Left ventricle myocardium inferior (tissue), 1 donor: ENCODE data around the gene FAM163B. TPM values are rescaled to one million over a fixed set of nuclear protein-coding genes. Genes with fewer than 3 reads are reported as not detected.
A peak's percentile ranks its signal among the peaks of the same experiment; 100 is the strongest.

Source experiments
- DNase-seq: peaks from one replicate; pipeline ENCODE4 v3.0.0-alpha.2; 2020
- H3K27ac ChIP-seq: fragments of 200-600 bp; replicated peaks from 2 replicates; pipeline ENCODE4 v1.8.0; 2021
- H3K27me3 ChIP-seq: fragments of 200-600 bp; 2 replicates; pipeline ENCODE4 v1.8.0; 2021; ENCODE audit warnings: low read depth
- H3K36me3 ChIP-seq: fragments of 200-600 bp; 2 replicates; pipeline ENCODE4 v1.8.0; 2021
- H3K4me1 ChIP-seq: fragments of 200-600 bp; 2 replicates; pipeline ENCODE4 v1.8.0; 2021
- H3K4me3 ChIP-seq: fragments of 200-600 bp; 2 replicates; pipeline ENCODE4 v1.8.0; 2021; ENCODE audit warnings: mild to moderate bottlenecking, moderate library complexity
- H3K9me3 ChIP-seq: fragments of 200-600 bp; replicated peaks from 2 replicates; pipeline ENCODE4 v1.8.0; 2021
- intact Hi-C: fragments of 100-400 bp; cut with micrococcal nuclease; formaldehyde crosslinking; loops from one replicate; pipeline ENCODE4 v1.11.0; 2022
- total RNA-seq: library from RNA; stranded (reverse); fragmentation: NEBNext Ultra II Directional; extraction: Animal tissue kit (Norgen Biotek cat#: 25700); gene quantifications from one replicate; pipeline ENCODE4 v1.2.1, GENCODE V29; 2021
- TF ChIP-seq, protein P1 (sequence below): fragments of 200-600 bp; IDR thresholded peaks from 2 replicates; pipeline ENCODE4 v1.8.0; 2021; ENCODE audit warnings: antibody characterized with exemption, mild to moderate bottlenecking, borderline replicate concordance
- donor health status: DM: no; HTN: yes; CAD: no; lungs with severe emphysema.

The FAM163B gene
- total RNA-seq, 1 donor from 2014 or later: not detected

- TF ChIP-seq, protein P1, sequence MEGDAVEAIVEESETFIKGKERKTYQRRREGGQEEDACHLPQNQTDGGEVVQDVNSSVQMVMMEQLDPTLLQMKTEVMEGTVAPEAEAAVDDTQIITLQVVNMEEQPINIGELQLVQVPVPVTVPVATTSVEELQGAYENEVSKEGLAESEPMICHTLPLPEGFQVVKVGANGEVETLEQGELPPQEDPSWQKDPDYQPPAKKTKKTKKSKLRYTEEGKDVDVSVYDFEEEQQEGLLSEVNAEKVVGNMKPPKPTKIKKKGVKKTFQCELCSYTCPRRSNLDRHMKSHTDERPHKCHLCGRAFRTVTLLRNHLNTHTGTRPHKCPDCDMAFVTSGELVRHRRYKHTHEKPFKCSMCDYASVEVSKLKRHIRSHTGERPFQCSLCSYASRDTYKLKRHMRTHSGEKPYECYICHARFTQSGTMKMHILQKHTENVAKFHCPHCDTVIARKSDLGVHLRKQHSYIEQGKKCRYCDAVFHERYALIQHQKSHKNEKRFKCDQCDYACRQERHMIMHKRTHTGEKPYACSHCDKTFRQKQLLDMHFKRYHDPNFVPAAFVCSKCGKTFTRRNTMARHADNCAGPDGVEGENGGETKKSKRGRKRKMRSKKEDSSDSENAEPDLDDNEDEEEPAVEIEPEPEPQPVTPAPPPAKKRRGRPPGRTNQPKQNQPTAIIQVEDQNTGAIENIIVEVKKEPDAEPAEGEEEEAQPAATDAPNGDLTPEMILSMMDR: no peak
- peak overlapping the region; percentile 57 for H3K27ac ChIP-seq
- H3K36me3 ChIP-seq: no peaks in the 10 kb centered on the region
- intact Hi-C loops: no loop called here
- H3K4me1 ChIP-seq: peaks cover 50% of the 10 kb centered on the region
- DNase-seq: no peak
- H3K27me3 ChIP-seq: no peaks in the 10 kb centered on the region
- H3K9me3 ChIP-seq: no peaks in the 10 kb centered on the region
- peak overlapping the region; percentile 14 for H3K4me3 ChIP-seq
These were observed 46.4 kb downstream of the FAM163B start for GRCh38 chr9:133562611-133563290.

GRCh38 chr9:133561976-133562554 is 47.1 kb downstream of the FAM163B start:
- Histone ChIP-seq H3K36me3 (no peaks in the 10 kb centered on the region), H3K9me3 (no peaks in the 10 kb centered on the region), H3K4me1 (peaks cover 57% of the 10 kb centered on the region), H3K27ac (no peak overlapping the region), H3K27me3 (no peaks in the 10 kb centered on the region), H3K4me3 (no peak overlapping the region)
- no peak for DNase-seq
- TF ChIP-seq, protein P1: no peak
- intact Hi-C loops: no loop called here

DNA sequence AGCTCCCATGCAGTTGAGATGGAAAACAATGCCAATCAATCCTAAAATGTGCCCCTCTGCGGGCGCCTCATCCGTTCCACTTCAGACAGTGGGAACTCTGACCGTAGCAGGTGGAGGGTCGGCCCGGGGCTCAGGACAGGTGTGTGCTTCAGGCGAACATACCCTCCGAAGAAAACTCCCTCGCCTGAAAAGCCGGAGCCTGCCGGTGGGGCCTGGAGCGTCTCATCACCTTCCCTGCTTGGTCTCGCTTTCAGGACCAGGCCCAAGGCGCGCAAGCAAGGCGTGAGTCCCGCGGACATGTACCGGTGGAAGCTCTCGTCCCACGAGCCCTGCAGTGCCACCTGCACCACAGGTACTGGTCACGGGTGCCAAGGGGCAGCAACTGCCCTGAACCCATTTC is 48.2 kb downstream of the FAM163B start:
- H3K9me3 ChIP-seq: no peaks in the 10 kb centered on the region
- H3K27me3 ChIP-seq: no peaks in the 10 kb centered on the region
- peaks cover 59% of the 10 kb centered on the region for H3K4me1 ChIP-seq
- H3K4me3 ChIP-seq: no peak overlapping the region
- TF ChIP-seq, protein P1: no peak
- H3K27ac ChIP-seq: no peak overlapping the region
- intact Hi-C loops: no loop called here
- no peak for DNase-seq
- no peaks in the 10 kb centered on the region for H3K36me3 ChIP-seq

GRCh38 chr9:133560311-133560710 is 48.9 kb downstream of the FAM163B start:
- Histone ChIP-seq H3K27ac (peak overlapping the region; percentile 37), H3K4me1 (peaks cover 59% of the 10 kb centered on the region)

DNA sequence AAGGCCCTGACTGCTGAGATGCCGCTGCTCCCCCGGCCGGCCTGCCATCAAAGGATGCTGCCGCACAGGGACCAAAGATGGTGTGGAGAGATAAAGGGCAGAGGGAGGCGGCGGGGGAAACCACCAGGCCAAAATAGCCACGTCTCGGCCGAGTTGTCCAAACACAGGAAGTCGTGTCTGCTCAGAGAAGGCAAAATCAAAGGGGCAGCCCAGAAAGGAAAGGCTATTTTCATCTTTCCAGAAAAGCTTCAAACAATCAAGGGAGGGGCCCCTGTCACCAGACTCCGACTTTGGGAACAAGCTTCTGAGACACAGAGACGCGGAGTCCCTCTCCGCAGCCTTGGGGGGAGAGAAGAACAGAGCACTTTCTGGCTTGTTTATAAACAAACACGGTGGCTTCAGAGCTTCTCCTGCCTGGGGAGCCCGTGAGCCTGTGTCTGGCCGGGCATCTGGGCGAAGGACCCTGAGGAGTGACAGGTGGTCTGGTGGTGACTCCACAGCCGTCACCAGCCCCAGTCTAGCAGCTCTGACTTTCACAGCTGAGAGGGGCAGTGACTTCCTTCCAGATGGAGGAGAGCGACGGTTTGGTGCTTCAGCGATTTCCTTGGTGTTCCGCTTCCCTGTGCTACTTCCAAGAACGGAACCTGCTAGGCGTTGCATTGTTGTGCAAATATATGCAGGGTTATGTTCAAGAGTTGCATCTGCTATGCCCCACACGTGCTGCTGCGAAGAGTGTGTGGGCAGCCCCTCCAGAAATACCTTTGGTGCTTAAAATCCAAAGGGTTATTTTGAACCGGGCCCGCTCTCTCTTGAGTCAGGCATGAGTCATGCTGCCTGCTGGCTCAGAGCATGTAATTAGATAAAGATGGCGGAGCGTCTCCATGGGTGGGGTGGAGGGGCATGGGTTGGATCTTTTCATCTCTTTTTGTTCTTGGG is 50.7 kb downstream of the FAM163B start:
- intact Hi-C loops: no loop called here
- peak overlapping the region; percentile 86 for H3K27ac ChIP-seq
- peaks cover 51% of the 10 kb centered on the region for H3K4me1 ChIP-seq
- H3K4me3 ChIP-seq: peak overlapping the region; percentile 28
- TF ChIP-seq, protein P1: no peak
- no peaks in the 10 kb centered on the region for H3K27me3 ChIP-seq
- peak; percentile 56 for DNase-seq
- no peaks in the 10 kb centered on the region for H3K9me3 ChIP-seq
- H3K36me3 ChIP-seq: no peaks in the 10 kb centered on the region

More at GRCh38 chr9:133560311-133560710, 48.9 kb downstream of the FAM163B start:
- no peaks in the 10 kb centered on the region for H3K9me3 ChIP-seq
- TF ChIP-seq, protein P1: peak; percentile 18
- DNase-seq: peak; percentile 54
- no peaks in the 10 kb centered on the region for H3K36me3 ChIP-seq
- no peak overlapping the region for H3K4me3 ChIP-seq
- H3K27me3 ChIP-seq: no peaks in the 10 kb centered on the region
- intact Hi-C loops: no loop called here
